ENCODE measurements around the gene MGAT4C.

DNA sequence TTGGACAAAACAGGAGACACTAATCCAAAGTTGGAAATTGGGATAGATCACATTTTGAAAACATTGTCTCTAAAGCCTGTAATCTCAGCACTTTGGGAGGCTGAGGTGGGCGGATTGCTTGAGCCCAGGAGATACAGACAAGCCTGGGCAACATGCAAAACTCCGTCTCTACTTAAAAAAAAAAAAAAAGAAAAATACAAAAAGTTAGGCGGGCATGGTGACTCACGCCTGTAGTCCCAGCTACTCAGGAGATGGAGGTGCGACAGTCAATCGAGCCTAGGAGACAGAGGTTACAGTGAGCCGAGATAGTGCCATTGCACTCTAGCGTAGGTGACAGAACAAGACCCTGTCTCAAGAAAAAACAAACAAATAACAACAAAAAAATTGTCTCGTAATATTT is 152.1 kb downstream of the MGAT4C start:
- TF ChIP-seq, protein P1, sequence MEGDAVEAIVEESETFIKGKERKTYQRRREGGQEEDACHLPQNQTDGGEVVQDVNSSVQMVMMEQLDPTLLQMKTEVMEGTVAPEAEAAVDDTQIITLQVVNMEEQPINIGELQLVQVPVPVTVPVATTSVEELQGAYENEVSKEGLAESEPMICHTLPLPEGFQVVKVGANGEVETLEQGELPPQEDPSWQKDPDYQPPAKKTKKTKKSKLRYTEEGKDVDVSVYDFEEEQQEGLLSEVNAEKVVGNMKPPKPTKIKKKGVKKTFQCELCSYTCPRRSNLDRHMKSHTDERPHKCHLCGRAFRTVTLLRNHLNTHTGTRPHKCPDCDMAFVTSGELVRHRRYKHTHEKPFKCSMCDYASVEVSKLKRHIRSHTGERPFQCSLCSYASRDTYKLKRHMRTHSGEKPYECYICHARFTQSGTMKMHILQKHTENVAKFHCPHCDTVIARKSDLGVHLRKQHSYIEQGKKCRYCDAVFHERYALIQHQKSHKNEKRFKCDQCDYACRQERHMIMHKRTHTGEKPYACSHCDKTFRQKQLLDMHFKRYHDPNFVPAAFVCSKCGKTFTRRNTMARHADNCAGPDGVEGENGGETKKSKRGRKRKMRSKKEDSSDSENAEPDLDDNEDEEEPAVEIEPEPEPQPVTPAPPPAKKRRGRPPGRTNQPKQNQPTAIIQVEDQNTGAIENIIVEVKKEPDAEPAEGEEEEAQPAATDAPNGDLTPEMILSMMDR (IDR thresholded peaks at IDR 0.05; ENCODE audit: extremely low read depth in 1 of 2, insufficient read depth in 1 of 2, low read depth in 1 of 2, low read length in 2 of 2): no peak
- TF ChIP-seq POLR2AphosphoS5 (IDR thresholded peaks at IDR 0.05; ENCODE audit: insufficient read depth, low read depth, low read length) (no peak), EZH2 (IDR thresholded peaks at IDR 0.05; ENCODE audit: borderline replicate concordance, low read depth, low read length, severe bottlenecking) (no peak), FOS (IDR thresholded peaks at IDR 0.05; ENCODE audit: borderline replicate concordance, insufficient read depth, low read length) (no peak), POLR2A (IDR thresholded peaks at IDR 0.05; ENCODE audit: low read depth, low read length) (no peak)
- TF ChIP-seq, protein P2, sequence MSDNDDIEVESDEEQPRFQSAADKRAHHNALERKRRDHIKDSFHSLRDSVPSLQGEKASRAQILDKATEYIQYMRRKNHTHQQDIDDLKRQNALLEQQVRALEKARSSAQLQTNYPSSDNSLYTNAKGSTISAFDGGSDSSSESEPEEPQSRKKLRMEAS (IDR thresholded peaks at IDR 0.05; ENCODE audit: insufficient read depth, insufficient read length): no peak

Data from endothelial cell of umbilical vein (primary cell).